Activated naive CD4-positive, alpha-beta T cell treated with Interleukin-2 at 50 U/mL for 16 hours (primary cell): ENCODE results near the gene SMIM24.
"Not testable (repeated sequence)": the region's sequence is repeated elsewhere in the genome, so short reads cannot be mapped to it uniquely, and the experiment has no call there.

ENCODE experiments used
- DNase-seq: peaks from one replicate; pipeline ENCODE4 v3.0.0-alpha.2; 2020

The SMIM24 gene

DNA sequence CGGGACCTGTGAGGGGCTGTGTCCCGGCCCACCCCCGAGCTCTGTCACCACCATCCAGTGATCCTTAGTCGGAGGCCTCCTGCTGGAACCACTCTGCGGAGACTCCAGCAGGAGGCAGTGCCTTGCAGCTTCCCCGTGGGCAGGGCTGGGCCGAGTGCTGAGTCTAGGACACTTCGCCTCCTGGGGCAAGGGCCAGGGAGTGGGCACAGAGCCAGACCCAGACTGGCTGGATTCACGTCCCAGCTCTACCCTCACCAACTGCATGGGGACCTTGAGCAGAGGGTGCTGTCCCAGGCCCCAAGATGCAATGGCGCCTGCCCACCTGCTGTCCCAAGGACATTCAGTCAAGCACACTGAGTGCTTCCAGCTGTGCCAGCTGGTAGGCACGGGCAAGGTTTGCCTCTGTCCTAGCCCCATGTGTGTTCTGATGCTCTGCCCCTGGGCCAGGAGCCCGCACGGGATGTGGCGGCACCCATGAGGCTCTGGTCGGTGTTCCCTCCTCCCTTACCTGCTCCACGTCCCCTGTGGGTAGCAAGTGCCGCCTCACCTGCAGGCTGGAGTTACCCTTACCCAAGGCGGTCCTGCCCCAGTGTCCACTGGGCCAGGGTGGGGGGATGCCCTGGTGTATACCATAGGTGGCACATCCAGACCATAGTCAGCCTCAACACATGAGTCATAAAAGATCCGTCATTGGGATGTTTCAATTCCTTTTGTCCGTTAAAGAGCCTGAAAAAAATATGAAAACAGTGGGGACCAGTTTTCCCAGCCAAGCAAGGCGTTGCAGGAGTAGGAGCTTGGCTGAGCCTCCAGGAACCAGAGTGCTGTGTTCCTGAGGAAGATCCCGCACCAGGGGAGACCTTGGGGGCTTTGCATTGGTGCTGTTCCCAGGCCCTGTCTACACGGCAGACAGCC is 33.2 kb upstream of the SMIM24 start:
- DNase-seq = no peak

- DNase-seq = no peak
These were observed 32.4 kb upstream of the SMIM24 start for GRCh38 chr19:3512562-3513228.

- no peak for DNase-seq
These were observed 31.4 kb upstream of the SMIM24 start for GRCh38 chr19:3511506-3512251.

DNA sequence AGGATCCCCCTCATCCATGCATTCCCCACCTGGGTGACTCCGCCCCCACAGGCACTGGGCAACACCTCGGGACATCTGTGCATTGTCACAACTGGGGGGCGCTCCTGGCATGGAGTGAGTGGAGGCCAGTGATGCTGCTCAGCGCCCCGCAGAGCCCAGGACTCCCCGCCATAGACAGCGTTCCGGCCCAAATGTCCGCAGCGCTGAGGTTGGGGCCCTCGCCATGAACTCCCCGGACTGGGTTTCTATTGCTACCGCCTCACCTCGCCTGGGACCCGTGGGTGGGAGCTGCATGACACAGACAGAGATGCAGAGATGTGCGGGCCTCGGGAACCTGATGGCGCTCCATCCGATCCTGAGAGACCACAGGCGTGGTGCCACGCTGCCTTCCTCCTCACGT is 30.4 kb upstream of the SMIM24 start:
- DNase-seq = no peak

GRCh38 chr19:3509566-3509989 is 29.3 kb upstream of the SMIM24 start:
- DNase-seq = peak; percentile 37

- no peak for DNase-seq
These were observed 28.6 kb upstream of the SMIM24 start for GRCh38 chr19:3508771-3509535.

DNA sequence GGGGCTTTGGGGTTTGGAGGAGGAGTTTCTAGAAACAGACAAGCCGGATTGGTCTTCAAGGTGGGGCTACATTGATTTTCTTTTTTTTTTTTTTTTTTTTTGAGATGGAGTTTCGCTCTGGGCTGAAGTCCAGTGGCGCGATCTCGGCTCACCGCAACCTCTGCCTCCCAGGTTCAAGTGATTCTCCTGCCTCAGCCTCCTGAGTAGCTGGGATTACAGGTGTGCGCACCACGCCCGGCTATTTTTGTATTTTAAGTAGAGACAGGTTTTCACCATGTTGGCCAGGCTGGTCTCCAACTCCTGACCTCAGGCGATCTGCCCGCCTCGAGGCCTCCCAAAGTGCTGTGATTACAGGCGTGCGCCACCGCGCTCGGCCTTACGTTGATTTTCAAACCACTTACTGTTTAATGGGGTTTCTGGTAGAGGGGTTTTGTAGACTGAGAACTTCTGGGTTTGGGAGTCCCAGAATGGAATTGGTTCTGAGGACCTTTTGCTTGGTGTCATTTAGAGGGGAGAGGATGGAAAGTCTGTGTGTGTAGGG is 27.9 kb upstream of the SMIM24 start:
- DNase-seq = not testable (repeated sequence)

DNA sequence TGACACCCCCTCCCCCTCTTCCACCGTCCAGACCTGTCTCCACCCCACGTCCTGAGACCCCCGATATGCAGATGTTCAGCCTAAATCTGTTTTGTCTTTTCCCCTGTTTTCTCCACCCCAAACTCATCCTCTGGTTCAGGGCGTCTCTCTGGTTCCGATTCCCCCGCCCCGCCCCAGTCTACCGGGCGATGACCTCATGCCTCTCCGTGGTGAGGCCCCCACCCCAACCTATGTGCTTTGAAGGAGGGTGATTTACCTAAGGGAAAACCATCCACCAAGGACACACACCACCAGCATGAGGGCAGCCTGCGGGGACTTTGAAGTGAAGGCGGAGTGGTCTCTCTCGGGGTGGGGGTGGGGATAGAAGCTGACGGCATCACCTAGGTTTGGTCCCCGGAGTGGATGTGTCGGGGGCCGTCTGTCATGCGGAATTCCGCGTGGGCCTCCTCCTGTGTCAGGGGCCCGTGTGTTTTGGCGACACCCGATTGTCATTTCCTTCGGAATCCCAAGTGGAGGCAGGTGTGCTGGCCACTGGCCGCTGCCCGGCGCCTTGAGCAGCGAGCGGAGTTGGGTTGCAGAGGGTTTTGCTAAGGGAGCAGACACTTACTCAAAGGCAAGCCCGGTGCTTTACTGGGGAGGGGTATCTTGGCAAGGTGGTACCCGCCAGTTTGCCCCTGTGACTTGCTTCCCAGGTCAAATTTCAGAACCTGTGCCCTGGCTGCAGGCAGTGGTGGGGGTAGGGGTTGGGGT is 27.2 kb upstream of the SMIM24 start:
- DNase-seq = peak; percentile 55

GRCh38 chr19:3506384-3507340 is 26.3 kb upstream of the SMIM24 start:
- peak; percentile 27 for DNase-seq

GRCh38 chr19:3505598-3506383 is 25.5 kb upstream of the SMIM24 start, which contains the start of gene FZR1:
Gene FZR1 (plus strand): TSS chr19:3506311. CDS start chr19:3522990, 16,679 bp downstream.
- DNase-seq = peak; percentile 99

- no peak for DNase-seq
These were observed 24.4 kb upstream of the SMIM24 start for GRCh38 chr19:3504735-3505134.

GRCh38 chr19:3503036-3503572 is 22.8 kb upstream of the SMIM24 start:
- DNase-seq = no peak

DNA sequence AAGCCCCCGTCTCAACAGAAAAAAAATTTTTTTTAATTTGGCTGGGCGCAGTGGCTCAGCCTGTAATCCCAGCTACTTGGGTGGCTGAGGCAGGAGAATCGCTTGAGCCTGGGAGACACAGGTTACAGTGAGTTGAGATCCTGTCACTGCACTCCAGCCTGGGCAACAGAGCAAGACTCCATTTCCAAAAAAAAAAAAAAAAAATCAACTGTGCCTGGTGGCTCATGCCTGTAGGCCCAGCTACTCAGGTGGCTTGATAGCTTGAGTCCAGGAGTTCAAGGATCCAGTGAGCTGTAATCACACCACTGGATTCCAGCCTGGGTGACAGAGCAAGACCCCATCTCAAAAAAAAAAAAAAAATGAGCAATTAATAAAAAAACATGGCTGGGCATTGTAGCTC is 21.5 kb upstream of the SMIM24 start:
- DNase-seq = no peak

DNA sequence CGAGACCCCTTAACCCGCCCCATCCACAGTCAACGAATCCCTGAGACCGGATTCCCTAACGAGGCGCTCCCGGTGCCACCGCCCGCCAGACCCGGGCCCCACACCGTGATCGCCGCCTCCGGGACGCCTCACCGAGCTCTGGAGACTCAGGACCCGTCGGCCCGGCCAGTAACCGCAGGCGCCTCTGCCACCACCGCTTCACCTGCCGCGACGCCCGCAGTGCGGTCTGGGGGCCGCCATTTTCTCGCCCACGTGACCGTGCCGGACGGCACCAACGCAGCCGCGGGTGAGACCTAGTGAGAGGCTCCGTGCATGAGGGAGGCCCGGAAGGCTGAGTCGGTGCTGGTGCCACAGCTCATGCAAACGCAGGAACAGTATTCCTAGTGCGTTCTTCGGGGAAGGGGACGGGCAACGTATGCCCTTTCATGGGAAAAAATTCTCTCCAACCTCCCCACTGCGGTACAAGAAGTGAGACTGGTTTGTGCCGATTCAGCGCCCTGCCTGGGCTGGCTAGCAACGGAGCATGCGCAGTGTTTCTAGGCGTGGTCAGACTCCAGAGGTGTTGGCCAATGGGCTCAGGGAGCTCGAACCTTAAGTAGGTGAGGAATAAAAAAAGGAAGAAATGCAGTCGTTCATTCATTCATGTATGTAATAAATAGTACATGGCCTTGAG is 20.2 kb upstream of the SMIM24 start, which contains the start of gene DOHH:
Gene DOHH, minus strand, starts transcription at position 246 of the 673 bp plus-strand sequence. CDS start 3,860 bp downstream, outside the sequence.
- peak; percentile 98 for DNase-seq

DNA sequence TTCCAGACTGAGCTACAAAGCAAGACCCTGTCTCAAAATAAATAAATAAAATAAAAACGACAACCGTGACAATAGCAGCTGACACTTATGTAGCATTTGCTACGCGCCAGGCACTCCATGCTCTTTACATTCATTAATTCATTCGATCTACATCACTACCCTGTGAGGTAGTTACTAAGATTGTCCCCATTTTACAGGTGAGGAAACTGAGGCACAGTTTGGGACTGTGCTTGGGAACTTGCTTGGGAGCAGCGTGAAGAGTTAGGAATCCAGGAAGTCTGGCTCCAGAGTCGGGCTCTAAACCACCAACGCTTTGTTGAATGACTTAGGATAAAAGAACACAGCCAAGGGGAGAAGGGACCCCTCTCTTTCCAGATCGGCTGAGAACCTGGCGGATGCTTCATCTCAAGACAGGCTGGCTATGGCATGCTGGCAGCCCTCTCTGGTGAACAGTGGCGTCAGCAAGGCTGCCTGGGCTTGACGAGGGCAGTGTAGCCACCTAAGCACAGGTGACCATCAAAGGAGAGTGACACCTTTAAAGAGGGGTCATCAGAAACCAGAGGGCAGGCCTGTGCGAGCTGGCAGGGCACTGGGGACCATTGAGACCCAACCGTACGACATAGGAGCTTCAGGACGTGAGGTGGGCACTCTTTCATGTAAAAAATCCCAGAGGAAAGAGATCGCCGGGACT is 19.6 kb upstream of the SMIM24 start:
- DNase-seq = no peak

DNA sequence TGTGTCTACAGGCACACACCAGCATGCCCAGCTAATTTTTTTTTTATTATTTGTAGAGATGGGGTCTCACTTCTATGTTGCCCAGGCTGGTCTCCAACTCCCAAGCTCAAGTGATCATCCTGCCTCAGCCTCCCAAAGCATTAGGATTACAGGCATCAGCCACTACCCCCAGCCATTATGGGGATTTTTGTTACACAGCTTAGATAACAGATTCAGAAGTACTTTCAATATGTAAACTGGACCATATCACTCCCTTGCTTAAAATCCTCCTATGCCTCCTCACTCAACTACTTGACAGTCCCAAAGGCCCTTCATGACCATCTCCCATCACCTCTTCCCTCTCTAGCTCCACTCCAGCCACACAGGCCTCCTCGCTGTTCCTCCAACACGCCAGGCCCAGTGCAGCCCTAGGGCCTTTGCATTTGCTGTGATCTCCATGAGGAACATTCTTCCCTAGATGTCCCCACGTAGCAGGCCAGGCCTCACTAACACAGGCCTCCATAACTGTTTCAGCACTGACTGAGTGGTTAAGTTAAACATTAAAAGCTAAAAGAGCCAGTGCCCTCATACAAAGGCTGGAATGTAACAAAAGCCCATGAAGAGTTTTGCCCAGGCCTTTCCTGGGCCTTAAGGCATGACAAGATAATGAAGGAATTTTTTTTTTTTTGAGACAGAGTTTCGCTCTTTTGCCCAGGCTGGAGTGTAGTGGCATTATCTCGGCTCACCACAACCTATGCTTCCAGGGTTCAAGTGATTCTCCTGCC is 17.6 kb upstream of the SMIM24 start:
- no peak for DNase-seq
